ENCODE measurements around the gene STK40. TPM values are rescaled to one million over a fixed set of nuclear protein-coding genes. Genes with fewer than 3 reads are reported as not detected.

The STK40 gene
- total RNA-seq, 1 experiment from 2014 or later, result 49.6 TPM

DNA sequence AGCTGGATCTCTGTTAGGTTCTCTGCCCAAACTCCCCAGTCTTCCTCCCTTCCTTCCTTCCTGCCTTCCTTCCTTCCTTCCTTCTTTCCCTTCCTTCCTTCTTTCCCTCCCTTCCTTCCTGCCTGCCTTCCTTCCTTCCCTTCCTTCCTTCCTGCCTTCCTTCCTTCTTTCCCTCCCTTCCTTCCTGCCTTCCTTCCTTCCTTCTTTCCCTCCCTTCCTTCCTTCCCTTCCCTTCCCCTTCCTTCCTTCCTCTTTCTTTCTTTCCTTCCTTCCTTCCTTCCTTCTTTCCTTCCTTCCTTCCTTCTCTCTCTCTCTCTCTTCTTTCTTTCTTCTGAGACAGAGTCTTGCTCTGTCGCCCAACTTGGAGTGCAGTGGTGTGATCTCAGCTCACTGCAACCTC lies 20.7 kb upstream of the STK40 start:
- intact Hi-C loops (cut with micrococcal nuclease; ENCODE audit: unreplicated experiment), result no loop called here
- no TSS peak for BruUV-seq (replicated peaks)
- POLR2A ChIA-PET, result interaction anchor here (0.6 kb wide), 1 partner anchor 18 kb away, joined by 4 read pairs; no protein-coding TSS in a partner anchor
- no peak overlapping the region for H3K4me3 ChIP-seq (ENCODE audit: low read depth in 2 of 2, low read length in 2 of 2)
- no peaks in the 10 kb centered on the region for H3K4me1 ChIP-seq (ENCODE audit: control insufficient read depth, insufficient read depth, low read length)
- H3K9me3 ChIP-seq (ENCODE audit: control insufficient read depth, insufficient read depth, low read depth, low read length), result no peaks in the 10 kb centered on the region
- ATAC-seq (no peak), DNase-seq (ENCODE audit: low read depth, low spot score) (no peak)
- in situ Hi-C loops (cut with HindIII; ENCODE audit: low pct_unique_long_range_greater_than_20kb, low sequenced_read_pairs), result no loop called here
- H3K36me3 ChIP-seq (ENCODE audit: control insufficient read depth, insufficient read depth, low read length), result no peaks in the 10 kb centered on the region
- no peaks in the 10 kb centered on the region for H3K27me3 ChIP-seq (ENCODE audit: control insufficient read depth, insufficient read depth, low read length)
- no peak overlapping the region for H3K27ac ChIP-seq (ENCODE audit: low read length)
- TF ChIP-seq, protein P1, sequence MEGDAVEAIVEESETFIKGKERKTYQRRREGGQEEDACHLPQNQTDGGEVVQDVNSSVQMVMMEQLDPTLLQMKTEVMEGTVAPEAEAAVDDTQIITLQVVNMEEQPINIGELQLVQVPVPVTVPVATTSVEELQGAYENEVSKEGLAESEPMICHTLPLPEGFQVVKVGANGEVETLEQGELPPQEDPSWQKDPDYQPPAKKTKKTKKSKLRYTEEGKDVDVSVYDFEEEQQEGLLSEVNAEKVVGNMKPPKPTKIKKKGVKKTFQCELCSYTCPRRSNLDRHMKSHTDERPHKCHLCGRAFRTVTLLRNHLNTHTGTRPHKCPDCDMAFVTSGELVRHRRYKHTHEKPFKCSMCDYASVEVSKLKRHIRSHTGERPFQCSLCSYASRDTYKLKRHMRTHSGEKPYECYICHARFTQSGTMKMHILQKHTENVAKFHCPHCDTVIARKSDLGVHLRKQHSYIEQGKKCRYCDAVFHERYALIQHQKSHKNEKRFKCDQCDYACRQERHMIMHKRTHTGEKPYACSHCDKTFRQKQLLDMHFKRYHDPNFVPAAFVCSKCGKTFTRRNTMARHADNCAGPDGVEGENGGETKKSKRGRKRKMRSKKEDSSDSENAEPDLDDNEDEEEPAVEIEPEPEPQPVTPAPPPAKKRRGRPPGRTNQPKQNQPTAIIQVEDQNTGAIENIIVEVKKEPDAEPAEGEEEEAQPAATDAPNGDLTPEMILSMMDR (IDR thresholded peaks at IDR 0.05), result no peak
- TF ChIP-seq SIN3A (IDR thresholded peaks at IDR 0.05; ENCODE audit: borderline replicate concordance, insufficient read depth, low read depth, low read length) (no peak), TCF7L2 (IDR thresholded peaks at IDR 0.05; ENCODE audit: low read depth, low read length) (no peak), POLR2AphosphoS5 (IDR thresholded peaks at IDR 0.05; ENCODE audit: low read depth, low read length) (no peak)
- TF ChIP-seq, protein P2, sequence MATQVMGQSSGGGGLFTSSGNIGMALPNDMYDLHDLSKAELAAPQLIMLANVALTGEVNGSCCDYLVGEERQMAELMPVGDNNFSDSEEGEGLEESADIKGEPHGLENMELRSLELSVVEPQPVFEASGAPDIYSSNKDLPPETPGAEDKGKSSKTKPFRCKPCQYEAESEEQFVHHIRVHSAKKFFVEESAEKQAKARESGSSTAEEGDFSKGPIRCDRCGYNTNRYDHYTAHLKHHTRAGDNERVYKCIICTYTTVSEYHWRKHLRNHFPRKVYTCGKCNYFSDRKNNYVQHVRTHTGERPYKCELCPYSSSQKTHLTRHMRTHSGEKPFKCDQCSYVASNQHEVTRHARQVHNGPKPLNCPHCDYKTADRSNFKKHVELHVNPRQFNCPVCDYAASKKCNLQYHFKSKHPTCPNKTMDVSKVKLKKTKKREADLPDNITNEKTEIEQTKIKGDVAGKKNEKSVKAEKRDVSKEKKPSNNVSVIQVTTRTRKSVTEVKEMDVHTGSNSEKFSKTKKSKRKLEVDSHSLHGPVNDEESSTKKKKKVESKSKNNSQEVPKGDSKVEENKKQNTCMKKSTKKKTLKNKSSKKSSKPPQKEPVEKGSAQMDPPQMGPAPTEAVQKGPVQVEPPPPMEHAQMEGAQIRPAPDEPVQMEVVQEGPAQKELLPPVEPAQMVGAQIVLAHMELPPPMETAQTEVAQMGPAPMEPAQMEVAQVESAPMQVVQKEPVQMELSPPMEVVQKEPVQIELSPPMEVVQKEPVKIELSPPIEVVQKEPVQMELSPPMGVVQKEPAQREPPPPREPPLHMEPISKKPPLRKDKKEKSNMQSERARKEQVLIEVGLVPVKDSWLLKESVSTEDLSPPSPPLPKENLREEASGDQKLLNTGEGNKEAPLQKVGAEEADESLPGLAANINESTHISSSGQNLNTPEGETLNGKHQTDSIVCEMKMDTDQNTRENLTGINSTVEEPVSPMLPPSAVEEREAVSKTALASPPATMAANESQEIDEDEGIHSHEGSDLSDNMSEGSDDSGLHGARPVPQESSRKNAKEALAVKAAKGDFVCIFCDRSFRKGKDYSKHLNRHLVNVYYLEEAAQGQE (IDR thresholded peaks at IDR 0.05; ENCODE audit: insufficient read depth in 1 of 2, low read depth in 2 of 2, low read length in 1 of 2), result no peak
- CTCF ChIA-PET, result no interaction called here

DNA sequence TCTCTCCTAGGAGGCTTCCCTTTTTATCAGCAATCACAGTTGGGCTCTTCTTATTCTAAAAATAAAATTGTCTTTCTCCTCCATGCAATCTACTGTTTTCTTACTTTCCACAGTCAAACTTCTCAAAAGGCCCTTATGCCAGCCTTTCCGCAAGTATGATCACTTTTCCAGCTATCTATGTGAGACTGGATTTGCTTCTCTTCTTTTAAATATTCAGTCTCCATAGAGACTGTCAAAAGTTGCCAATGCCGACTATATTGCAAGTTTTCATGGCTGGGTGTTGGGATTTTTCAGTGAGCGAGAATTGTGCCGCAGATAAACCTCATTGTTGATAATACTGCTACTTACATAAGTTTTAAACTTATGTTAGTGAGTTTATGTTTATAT lies 16.8 kb upstream of the STK40 start:
- Histone ChIP-seq H3K27me3 (ENCODE audit: control insufficient read depth, insufficient read depth, low read length) (no peaks in the 10 kb centered on the region), H3K36me3 (ENCODE audit: control insufficient read depth, insufficient read depth, low read length) (no peaks in the 10 kb centered on the region), H3K4me1 (ENCODE audit: control insufficient read depth, insufficient read depth, low read length) (no peaks in the 10 kb centered on the region), H3K4me3 (ENCODE audit: low read depth in 2 of 2, low read length in 2 of 2) (no peak overlapping the region), H3K9me3 (ENCODE audit: control insufficient read depth, insufficient read depth, low read depth, low read length) (no peaks in the 10 kb centered on the region), H3K27ac (ENCODE audit: low read length) (no peak overlapping the region)
- intact Hi-C loops (cut with micrococcal nuclease; ENCODE audit: unreplicated experiment) (no loop called here), in situ Hi-C loops (cut with HindIII; ENCODE audit: low pct_unique_long_range_greater_than_20kb, low sequenced_read_pairs) (no loop called here)
- TF ChIP-seq POLR2AphosphoS5 (IDR thresholded peaks at IDR 0.05; ENCODE audit: low read depth, low read length), result no peak
- TF ChIP-seq, protein P2 (IDR thresholded peaks at IDR 0.05; ENCODE audit: insufficient read depth in 1 of 2, low read depth in 2 of 2, low read length in 1 of 2), result no peak
- TF ChIP-seq TCF7L2 (IDR thresholded peaks at IDR 0.05; ENCODE audit: low read depth, low read length), result no peak
- TF ChIP-seq, protein P1 (IDR thresholded peaks at IDR 0.05), result no peak
- TF ChIP-seq SIN3A (IDR thresholded peaks at IDR 0.05; ENCODE audit: borderline replicate concordance, insufficient read depth, low read depth, low read length), result no peak
- ATAC-seq (no peak), DNase-seq (ENCODE audit: low read depth, low spot score) (no peak)
- ChIA-PET CTCF (interaction anchor here (0.6 kb wide), 1 partner anchor 16 kb away, joined by 3 read pairs; no protein-coding TSS in a partner anchor), POLR2A (no interaction called here)
- no TSS peak for BruUV-seq (replicated peaks)

All from Panc1 (cell line).